HCT116 (cell line): ENCODE measurements around the gene CSF1R. TPM values are rescaled to one million over a fixed set of nuclear protein-coding genes. Genes with fewer than 3 reads are reported as not detected.

Experiments
- ATAC-seq: fragments of 200-7000 bp; cut with Tn5 transposase; 2 replicates; pipeline ENCODE4 v1.9.1; 2020; ENCODE audit warnings: mild to moderate bottlenecking, moderate library complexity
- BruUV-seq: library from RNA; stranded (reverse); fragments of 400-500 nt; replicated peaks from 2 replicates; lab custom pipeline; 2021; lab: Mats Ljungman, UMichigan
- CTCF ChIA-PET: fragments of 300-600 bp; sonication (Branson Sonifier 250); formaldehyde crosslinking; loops from one replicate; lab custom pipeline; 2021; ENCODE audit warnings: antibody characterized with exemption; lab: Charles Lee
- POLR2A ChIA-PET: fragments of 300-600, 350-600 bp; sonication (Branson Sonifier 250); formaldehyde crosslinking; loops from one replicate; lab custom pipeline; 2021; ENCODE audit warnings: antibody characterized with exemption; lab: Charles Lee
- RAD21 ChIA-PET, 2 experiments: fragments of 300-600 bp; sonication (Branson Sonifier 250); formaldehyde crosslinking; loops; one replicate each; lab custom pipeline; 2023; ENCODE audit warnings: low total read pairs in 2 of 2; ENCODE audit not compliant: uncharacterized antibody in 2 of 2, unreplicated experiment in 2 of 2, low non-redundant PET in 1 of 2; lab: Charles Lee
- DNase-seq: peaks from one replicate; pipeline ENCODE4 v3.0.0-alpha.2; 2010; ENCODE audit warnings: low read depth, low spot score
- H2AFZ ChIP-seq: fragments of 200-600 bp; shearing (Covaris generic), sonication (generic); 2 replicates; pipeline ENCODE4 v1.6.1; 2017; ENCODE audit warnings: low read depth, mixed run types, mixed read lengths, antibody characterized with exemption, low read length; ENCODE audit not compliant: poor library complexity, severe bottlenecking
- H3K27ac ChIP-seq: 2 replicates; pipeline ENCODE4 v1.5.1; 2012; ENCODE audit warnings: low read depth, low read length
- H3K27me3 ChIP-seq: fragments of 200-600 bp; sonication (generic); 2 replicates; pipeline ENCODE4 v1.6.1; 2016; ENCODE audit warnings: mixed run types, low read length, mixed read lengths; ENCODE audit not compliant: insufficient read depth
- H3K36me3 ChIP-seq, 2 experiments: fragments of 200-500 bp in 1 of 2; fragments of 200-600 bp in 1 of 2; sonication (Bioruptor generic) in 1 of 2; sonication (generic) in 1 of 2; 2 replicates each; pipeline versions ENCODE4 v1.5.1 to v1.6.1; 2014 to 2016; ENCODE audit warnings: low read length in 2 of 2, inconsistent platforms in 1 of 2, mixed read lengths in 1 of 2, mixed run types in 1 of 2; ENCODE audit not compliant: insufficient read depth in 2 of 2, control insufficient read depth in 1 of 2
- H3K4me1 ChIP-seq, 2 experiments: fragments of 200-600 bp in 1 of 2; sonication (generic) in 1 of 2; 2 replicates each; pipeline versions ENCODE4 v1.5.1 to v1.6.1; 2012 to 2017; ENCODE audit warnings: low read length in 2 of 2, inconsistent platforms in 1 of 2, mild to moderate bottlenecking in 1 of 2, mixed read lengths in 1 of 2, mixed run types in 1 of 2, moderate library complexity in 1 of 2; ENCODE audit not compliant: insufficient read depth in 2 of 2, control insufficient read depth in 1 of 2
- H3K4me2 ChIP-seq: fragments of 200-600 bp; sonication (generic); 2 replicates; pipeline ENCODE4 v1.6.1; 2017; ENCODE audit warnings: mixed run types, low read length, mixed read lengths
- H3K4me3 ChIP-seq, 2 experiments: fragments of 200-600 bp in 1 of 2; sonication (generic) in 1 of 2; replicated peaks in 1 of 2; 2 replicates each; pipeline ENCODE4 v1.5.1; 2011 to 2016; ENCODE audit warnings: low read length in 2 of 2, control low read depth in 1 of 2, low read depth in 1 of 2, mild to moderate bottlenecking in 1 of 2, mixed read lengths in 1 of 2, mixed run types in 1 of 2
- H3K79me2 ChIP-seq: fragments of 200-600 bp; sonication (generic); 2 replicates; pipeline ENCODE4 v1.6.1; 2017; ENCODE audit warnings: mild to moderate bottlenecking, mixed run types, low read length, moderate library complexity, mixed read lengths; ENCODE audit not compliant: insufficient read depth
- H3K9ac ChIP-seq: fragments of 200-600 bp; sonication (generic); 2 replicates; pipeline ENCODE4 v1.6.1; 2016; ENCODE audit warnings: low read length, mixed read lengths
- H3K9me2 ChIP-seq: fragments of 200-600 bp; sonication (generic), shearing (Covaris generic); 2 replicates; pipeline ENCODE4 v1.6.1; 2017; ENCODE audit warnings: mixed run types, mild to moderate bottlenecking, moderate library complexity; ENCODE audit not compliant: insufficient read depth
- H3K9me3 ChIP-seq, 2 experiments: fragments of 200-500 bp in 1 of 2; fragments of 200-600 bp in 1 of 2; sonication (Bioruptor generic) in 1 of 2; sonication (generic) in 1 of 2; 2 replicates each; pipeline ENCODE4 v1.6.1; 2014 to 2017; ENCODE audit warnings: low read length in 2 of 2, mixed read lengths in 2 of 2, inconsistent platforms in 1 of 2, low read depth in 1 of 2, mild to moderate bottlenecking in 1 of 2, mixed run types in 1 of 2, moderate library complexity in 1 of 2; ENCODE audit not compliant: control insufficient read depth in 1 of 2, insufficient read depth in 1 of 2
- H4K20me1 ChIP-seq: fragments of 200-600 bp; sonication (generic), shearing (Covaris generic); 2 replicates; pipeline ENCODE4 v1.6.1; 2017; ENCODE audit warnings: mixed run types, mild to moderate bottlenecking, moderate library complexity; ENCODE audit not compliant: insufficient read depth
- CBX3 ChIP-seq: IDR thresholded peaks from 2 replicates; pipeline ENCODE4 v1.6.1; 2012; ENCODE audit warnings: low read depth
- EGR1 ChIP-seq: IDR thresholded peaks from 2 replicates; pipeline ENCODE4 v1.6.1; 2012; ENCODE audit warnings: low read depth
- POLR2AphosphoS5 ChIP-seq: IDR thresholded peaks from 2 replicates; pipeline ENCODE4 v1.6.1; 2011; ENCODE audit warnings: mild to moderate bottlenecking, low read depth, low read length, moderate library complexity
- TCF7L2 ChIP-seq: IDR thresholded peaks from 2 replicates; pipeline ENCODE4 v1.7.0; 2011; ENCODE audit warnings: borderline replicate concordance, inconsistent platforms; ENCODE audit not compliant: insufficient read depth, insufficient read length; ENCODE audit errors: extremely low read depth
- intact Hi-C: fragments of 100-400 bp; cut with micrococcal nuclease; formaldehyde crosslinking; loops from 2 replicates; pipeline ENCODE4 v1.10.0; 2022
- total RNA-seq: library from RNA; stranded (reverse); gene quantifications from one replicate; pipeline ENCODE4 v1.2.1, GENCODE V29; 2021; ENCODE audit not compliant: unreplicated experiment
- TF ChIP-seq, protein P1 (sequence below): IDR thresholded peaks from 2 replicates; pipeline ENCODE4 v1.6.1; 2012
- TF ChIP-seq, protein P2 (sequence below): IDR thresholded peaks from 2 replicates; pipeline ENCODE4 v1.6.1; 2011; ENCODE audit warnings: mild to moderate bottlenecking, low read length, moderate library complexity; ENCODE audit not compliant: insufficient replicate concordance; ENCODE audit errors: extremely low read depth

CSF1R gene
- total RNA-seq, 1 experiment from 2014 or later = 0.17 TPM

DNA sequence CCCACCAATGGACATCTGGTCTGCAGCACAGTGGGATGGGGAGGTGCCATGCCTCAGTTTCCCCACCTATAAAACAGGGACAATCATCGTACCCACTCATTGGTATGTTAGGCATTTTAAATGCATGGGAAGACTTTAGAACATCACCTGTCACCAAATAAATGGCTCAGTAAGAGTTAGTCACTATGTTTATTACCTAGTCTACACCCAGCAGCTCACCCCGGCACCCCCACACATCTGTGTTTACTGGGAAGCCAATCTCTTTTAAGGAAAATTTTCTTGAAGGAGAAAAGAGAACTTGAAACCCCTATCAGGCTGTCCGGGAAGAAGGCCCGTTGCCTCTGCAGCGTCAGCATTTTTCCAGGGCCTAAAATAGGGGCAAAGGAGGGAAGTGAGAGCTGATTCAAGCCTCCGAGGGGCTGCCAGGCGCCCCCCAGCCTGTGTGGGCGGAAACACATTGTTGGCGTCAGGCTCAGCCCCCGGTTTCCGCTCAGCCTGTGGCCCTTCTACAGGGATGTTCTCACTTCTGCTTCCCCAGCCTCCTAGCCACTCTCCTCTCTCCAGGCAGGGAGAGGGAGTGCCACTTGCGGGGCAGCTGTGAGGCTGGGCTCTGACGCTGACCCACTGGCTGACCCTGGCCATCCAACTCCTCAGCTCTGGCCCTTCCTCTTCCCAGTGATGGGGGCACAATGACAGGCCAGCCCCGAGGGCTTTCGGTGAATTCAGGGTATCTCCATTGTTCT lies 4.6 kb downstream of the CSF1R start:
- Histone ChIP-seq H3K4me3 (no peak overlapping the region), H3K36me3 (no peaks in the 10 kb centered on the region), H3K4me2 (no peak overlapping the region), H3K9ac (no peak overlapping the region), H3K9me3 (no peaks in the 10 kb centered on the region), H4K20me1 (no peaks in the 10 kb centered on the region)
- CTCF ChIA-PET = no interaction called here
- intact Hi-C loops = no loop called here
- TF ChIP-seq TCF7L2 (no peak), CBX3 (no peak), EGR1 (no peak), POLR2AphosphoS5 (no peak)
- TF ChIP-seq, protein P1, sequence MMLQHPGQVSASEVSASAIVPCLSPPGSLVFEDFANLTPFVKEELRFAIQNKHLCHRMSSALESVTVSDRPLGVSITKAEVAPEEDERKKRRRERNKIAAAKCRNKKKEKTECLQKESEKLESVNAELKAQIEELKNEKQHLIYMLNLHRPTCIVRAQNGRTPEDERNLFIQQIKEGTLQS = no peak
- TF ChIP-seq, protein P2, sequence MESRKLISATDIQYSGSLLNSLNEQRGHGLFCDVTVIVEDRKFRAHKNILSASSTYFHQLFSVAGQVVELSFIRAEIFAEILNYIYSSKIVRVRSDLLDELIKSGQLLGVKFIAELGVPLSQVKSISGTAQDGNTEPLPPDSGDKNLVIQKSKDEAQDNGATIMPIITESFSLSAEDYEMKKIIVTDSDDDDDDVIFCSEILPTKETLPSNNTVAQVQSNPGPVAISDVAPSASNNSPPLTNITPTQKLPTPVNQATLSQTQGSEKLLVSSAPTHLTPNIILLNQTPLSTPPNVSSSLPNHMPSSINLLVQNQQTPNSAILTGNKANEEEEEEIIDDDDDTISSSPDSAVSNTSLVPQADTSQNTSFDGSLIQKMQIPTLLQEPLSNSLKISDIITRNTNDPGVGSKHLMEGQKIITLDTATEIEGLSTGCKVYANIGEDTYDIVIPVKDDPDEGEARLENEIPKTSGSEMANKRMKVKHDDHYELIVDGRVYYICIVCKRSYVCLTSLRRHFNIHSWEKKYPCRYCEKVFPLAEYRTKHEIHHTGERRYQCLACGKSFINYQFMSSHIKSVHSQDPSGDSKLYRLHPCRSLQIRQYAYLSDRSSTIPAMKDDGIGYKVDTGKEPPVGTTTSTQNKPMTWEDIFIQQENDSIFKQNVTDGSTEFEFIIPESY = no peak
- TF ChIP-seq, all 23 proteins: peak for 0
- ATAC-seq = no peak
- no TSS peak for BruUV-seq
- Histone ChIP-seq H3K27ac (no peak overlapping the region), H3K9me2 (no peaks in the 10 kb centered on the region), H2AFZ (no peak overlapping the region), H3K27me3 (peaks cover 11% of the 10 kb centered on the region), H3K79me2 (no peaks in the 10 kb centered on the region), H3K4me1 (no peaks in the 10 kb centered on the region)
- DNase-seq = no peak
- RAD21 ChIA-PET = no interaction called here
- POLR2A ChIA-PET = no interaction called here
